ENCODE results near the gene SH3BP5. TPM values are rescaled to one million over a fixed set of nuclear protein-coding genes. Genes with fewer than 3 reads are reported as not detected.

SH3BP5 gene
- total RNA-seq, 1 donor from 2014 or later, result 7.7 TPM

- DNase-seq (ENCODE audit: low read depth), result no peak
- H3K4me3 ChIP-seq (ENCODE audit: low read depth, low read length), result no peak overlapping the region
- TF ChIP-seq CTCF (conservative IDR thresholded peaks at IDR 0.05; ENCODE audit: low read depth, low read length), result no peak
Measured at GRCh38 chr3:15341030-15341726, 8.8 kb upstream of the SH3BP5 start.

- H3K4me3 ChIP-seq (ENCODE audit: low read depth, low read length), result no peak overlapping the region
- no peak for DNase-seq (ENCODE audit: low read depth)
- TF ChIP-seq CTCF (conservative IDR thresholded peaks at IDR 0.05; ENCODE audit: low read depth, low read length), result no peak
Measured at GRCh38 chr3:15339786-15340215, 7.4 kb upstream of the SH3BP5 start.

- TF ChIP-seq CTCF (conservative IDR thresholded peaks at IDR 0.05; ENCODE audit: low read depth, low read length), result no peak
- no peak for DNase-seq (ENCODE audit: low read depth)
Measured at GRCh38 chr3:15339001-15339400, 6.6 kb upstream of the SH3BP5 start.

GRCh38 chr3:15337963-15338362 lies 5.6 kb upstream of the SH3BP5 start:
- H3K4me3 ChIP-seq (ENCODE audit: low read depth, low read length), result no peak overlapping the region
- DNase-seq (ENCODE audit: low read depth), result no peak
- TF ChIP-seq CTCF (conservative IDR thresholded peaks at IDR 0.05; ENCODE audit: low read depth, low read length), result no peak

More at GRCh38 chr3:15339001-15339400, 6.6 kb upstream of the SH3BP5 start:
- H3K4me3 ChIP-seq (ENCODE audit: low read depth, low read length), result no peak overlapping the region

- no peak overlapping the region for H3K4me3 ChIP-seq (ENCODE audit: low read depth, low read length)
- DNase-seq (ENCODE audit: low read depth), result no peak
- no peak for TF ChIP-seq CTCF (conservative IDR thresholded peaks at IDR 0.05; ENCODE audit: low read depth, low read length)
Measured at GRCh38 chr3:15336057-15336456, 3.7 kb upstream of the SH3BP5 start.

- no peak for TF ChIP-seq CTCF (conservative IDR thresholded peaks at IDR 0.05; ENCODE audit: low read depth, low read length)
- no peak for DNase-seq (ENCODE audit: low read depth)
- no peak overlapping the region for H3K4me3 ChIP-seq (ENCODE audit: low read depth, low read length)
Measured at GRCh38 chr3:15333956-15334263, 1.5 kb upstream of the SH3BP5 start.

All from epithelial cell of proximal tubule (primary cell).